GM23338 (cell line): Measurements from ENCODE around the gene GNAT2. TPM values are rescaled to one million over a fixed set of nuclear protein-coding genes. Genes with fewer than 3 reads are reported as not detected.

ENCODE experiments used
- ATAC-seq: fragments of 200-7000 bp; cut with Tn5 transposase; 3 replicates; pipeline ENCODE4 v1.9.1; 2020
- DNase-seq: peaks from one replicate; pipeline ENCODE4 v3.0.0-alpha.2; 2015; ENCODE audit warnings: low spot score
- H2AFZ ChIP-seq: fragments of 200-600 bp; sonication (generic); 2 replicates; pipeline ENCODE4 v1.8.0; 2016; ENCODE audit warnings: antibody characterized with exemption, mild to moderate bottlenecking, moderate library complexity
- H3F3A ChIP-seq: fragments of 200-600 bp; sonication (generic); replicated peaks from 2 replicates; pipeline ENCODE4 v1.8.0; 2017; ENCODE audit warnings: antibody characterized with exemption, mixed run types, low read depth
- H3K27ac ChIP-seq: fragments of 200-600 bp; sonication (generic); 2 replicates; pipeline ENCODE4 v1.6.1; 2016; ENCODE audit warnings: low read depth
- H3K27me3 ChIP-seq: fragments of 200-600 bp; sonication (generic); 2 replicates; pipeline ENCODE4 v1.8.0; 2016; ENCODE audit warnings: mild to moderate bottlenecking, mixed run types, moderate library complexity; ENCODE audit not compliant: insufficient read depth
- H3K36me3 ChIP-seq: fragments of 200-600 bp; sonication (generic); 2 replicates; pipeline ENCODE4 v1.8.0; 2016; ENCODE audit warnings: mild to moderate bottlenecking; ENCODE audit not compliant: insufficient read depth
- H3K4me1 ChIP-seq: fragments of 200-600 bp; sonication (generic); 2 replicates; pipeline ENCODE4 v1.8.0; 2016; ENCODE audit warnings: mild to moderate bottlenecking, moderate library complexity; ENCODE audit not compliant: insufficient read depth
- H3K4me2 ChIP-seq: fragments of 200-600 bp; sonication (generic); 2 replicates; pipeline ENCODE4 v1.7.1; 2017; ENCODE audit warnings: mixed run types
- H3K4me3 ChIP-seq: fragments of 200-600 bp; sonication (generic); 2 replicates; pipeline ENCODE4 v1.6.1; 2016; ENCODE audit warnings: mixed run types
- H3K79me2 ChIP-seq: fragments of 200-600 bp; sonication (generic); replicated peaks from 2 replicates; pipeline ENCODE4 v1.8.0; 2017; ENCODE audit warnings: mild to moderate bottlenecking; ENCODE audit not compliant: insufficient read depth
- H3K9me2 ChIP-seq: fragments of 200-600 bp; sonication (generic); 2 replicates; pipeline ENCODE4 v1.8.0; 2017; ENCODE audit not compliant: insufficient read depth
- H4K20me1 ChIP-seq: fragments of 200-600 bp; sonication (generic); replicated peaks from 2 replicates; pipeline ENCODE4 v1.8.0; 2017; ENCODE audit warnings: mild to moderate bottlenecking; ENCODE audit not compliant: insufficient read depth
- H3K27ac Mint-ChIP-seq: 2 replicates; pipeline ENCODE4 v1.8.0; 2020; ENCODE audit warnings: inconsistent platforms, mild to moderate bottlenecking, moderate library complexity, mixed read lengths
- H3K27me3 Mint-ChIP-seq: 3 replicates; pipeline ENCODE4 v1.8.0; 2022; ENCODE audit warnings: low read depth, mild to moderate bottlenecking, moderate library complexity, mixed read lengths, inconsistent platforms; ENCODE audit not compliant: insufficient read depth, poor library complexity
- H3K36me3 Mint-ChIP-seq: 3 replicates; pipeline ENCODE4 v1.8.0; 2021; ENCODE audit warnings: low read depth, mild to moderate bottlenecking, inconsistent platforms, moderate library complexity, mixed read lengths
- H3K4me1 Mint-ChIP-seq: 3 replicates; pipeline ENCODE4 v1.8.0; 2020; ENCODE audit warnings: mild to moderate bottlenecking, inconsistent platforms, mixed read lengths
- H3K4me3 Mint-ChIP-seq: 3 replicates; pipeline ENCODE4 v1.8.0; 2021; ENCODE audit warnings: moderate library complexity, mild to moderate bottlenecking, inconsistent platforms, mixed read lengths
- H3K9me3 Mint-ChIP-seq: 3 replicates; pipeline ENCODE4 v1.8.0; 2020; ENCODE audit warnings: moderate library complexity, mild to moderate bottlenecking, inconsistent platforms, mixed read lengths
- CTCF ChIP-seq, 2 experiments: fragments of 200-600 bp in 1 of 2; sonication (generic) in 1 of 2; conservative IDR thresholded peaks; 2 replicates each; pipeline versions ENCODE4 v1.5.1 to v1.6.1; 2016 to 2017; ENCODE audit warnings: antibody characterized with exemption in 2 of 2, low read depth in 2 of 2, mild to moderate bottlenecking in 2 of 2, moderate library complexity in 1 of 2
- JUNB ChIP-seq: IDR thresholded peaks from one replicate; pipeline ENCODE4 v1.6.1; 2016; ENCODE audit warnings: antibody characterized with exemption; ENCODE audit not compliant: unreplicated experiment
- NANOG ChIP-seq: IDR thresholded peaks from 2 replicates; pipeline ENCODE4 v1.6.1; 2016; ENCODE audit warnings: antibody characterized with exemption, borderline replicate concordance
- REST ChIP-seq: IDR thresholded peaks from one replicate; pipeline ENCODE4 v1.6.1; 2018; ENCODE audit warnings: antibody characterized with exemption; ENCODE audit not compliant: unreplicated experiment
- ZNF331 ChIP-seq: fragments of 250-450 bp; sonication (Bioruptor Pico); IDR thresholded peaks from 2 replicates; pipeline ENCODE4 v1.5.0; 2020; ENCODE audit warnings: low read depth, mild to moderate bottlenecking, moderate library complexity
- ZNF462 ChIP-seq: fragments of 250-450 bp; sonication (Bioruptor Pico); IDR thresholded peaks from 2 replicates; pipeline ENCODE4 v1.5.0; 2020; ENCODE audit warnings: mild to moderate bottlenecking, moderate library complexity
- polyA plus RNA-seq: library from polyadenylated mRNA; unstranded; fragments of >200 nt; fragmentation: Nextera tagmentation; extraction: Ambion mirVana; gene quantifications from 2 replicates; pipeline ENCODE4 v1.2.1, GENCODE V29; 2016
- total RNA-seq: library from RNA; depleted of rRNA; stranded (reverse); fragments of >200 nt; shearing (Covaris generic); gene quantifications from 2 replicates; pipeline ENCODE4 v1.2.3, GENCODE V29; 2014

The GNAT2 gene
- total and polyA plus RNA-seq, 2 experiments from 2014 or later = 0.21 TPM; not detected in 1

GRCh38 chr1:109598156-109598555 lies 21.3 kb downstream of the GNAT2 start (continued):
- TF ChIP-seq REST (no peak), CTCF (conservative IDR thresholded peaks at IDR 0.05; ENCODE audit: low read depth in 2 of 2) (no peak), JUNB (no peak)

GRCh38 chr1:109595531-109595930 lies 23.9 kb downstream of the GNAT2 start:
- no peak overlapping the region for H3K27ac ChIP-seq
- no peaks in the 10 kb centered on the region for H3K9me3 Mint-ChIP-seq
- no peak for TF ChIP-seq ZNF331 (CRISPR knock-in tag)
- no peak for TF ChIP-seq NANOG
- TF ChIP-seq CTCF (conservative IDR thresholded peaks at IDR 0.05; ENCODE audit: low read depth in 2 of 2) = no peak
- no peak for TF ChIP-seq REST
- no peak for TF ChIP-seq ZNF462 (CRISPR knock-in tag)

More at GRCh38 chr1:109595531-109595930, 23.9 kb downstream of the GNAT2 start:
- Histone ChIP-seq H3K9me2 (no peaks in the 10 kb centered on the region), H4K20me1 (0 out of 2 replicates have a peak, but pooled peaks cover 5% of the 10 kb centered on the region), H3K4me2 (no peak overlapping the region), H3K36me3 (peaks cover 15% of the 10 kb centered on the region; the same call in 1 of the 2 replicates), H3K4me3 (no peak overlapping the region), H3K4me1 (no peaks in the 10 kb centered on the region), H3K79me2 (no peaks in the 10 kb centered on the region), H2AFZ (no peak overlapping the region), H3F3A (no peaks in the 10 kb centered on the region), H3K27me3 (no peaks in the 10 kb centered on the region)
- Mint-ChIP-seq H3K27me3 (no peaks in the 10 kb centered on the region), H3K36me3 (peaks cover 11% of the 10 kb centered on the region; the same call in 2 of the 3 replicates), H3K27ac (no peak overlapping the region), H3K4me3 (no peak overlapping the region), H3K4me1 (peaks cover 2% of the 10 kb centered on the region; the same call in 1 of the 3 replicates)
- DNase-seq (no peak), ATAC-seq (no peak)
